Adrenal gland (tissue), 5 donors: ENCODE results near the gene SH3BP5L.

Experiments used
- CTCF ChIP-seq, 6 experiments: fragments of 450-650 bp in 4 of 6; fragments of 200-600 bp in 2 of 6; sonication (generic) in 1 of 6; IDR thresholded peaks; 1 replicate in 5 of 6; 2 replicates in 1 of 6; pipeline versions ENCODE4 v1.5.1 to v1.8.0; 2016 to 2021; ENCODE audit warnings: antibody characterized with exemption in 6 of 6, mild to moderate bottlenecking in 2 of 6, moderate library complexity in 1 of 6
- POLR2A ChIP-seq, 2 donors: fragments of 450-650 bp; IDR thresholded peaks; one replicate each; pipeline ENCODE4 v1.6.1; 2017; ENCODE audit warnings: antibody characterized with exemption in 2 of 2, mild to moderate bottlenecking in 2 of 2, moderate library complexity in 1 of 2
- donor health status: DM: no; HTN: no; CAD: no.

GRCh38 chr1:248841702-248842395 lies 16.1 kb upstream of the SH3BP5L start:
- peak in 5 of 6 experiments; percentile 24 to 54 (median 51) for TF ChIP-seq CTCF (IDR thresholded peaks at IDR 0.05)
- no peak for TF ChIP-seq POLR2A (IDR thresholded peaks at IDR 0.05)
